GM18909 (cell line): ENCODE measurements around the gene KIRREL3.

Source experiments
- ATAC-seq: cut with Tn5 transposase; IDR thresholded peaks from one replicate; pipeline ENCODE4 v1.9.1; 2021; ENCODE audit warnings: mild to moderate bottlenecking; ENCODE audit not compliant: unreplicated experiment, poor library complexity

Gene KIRREL3

DNA sequence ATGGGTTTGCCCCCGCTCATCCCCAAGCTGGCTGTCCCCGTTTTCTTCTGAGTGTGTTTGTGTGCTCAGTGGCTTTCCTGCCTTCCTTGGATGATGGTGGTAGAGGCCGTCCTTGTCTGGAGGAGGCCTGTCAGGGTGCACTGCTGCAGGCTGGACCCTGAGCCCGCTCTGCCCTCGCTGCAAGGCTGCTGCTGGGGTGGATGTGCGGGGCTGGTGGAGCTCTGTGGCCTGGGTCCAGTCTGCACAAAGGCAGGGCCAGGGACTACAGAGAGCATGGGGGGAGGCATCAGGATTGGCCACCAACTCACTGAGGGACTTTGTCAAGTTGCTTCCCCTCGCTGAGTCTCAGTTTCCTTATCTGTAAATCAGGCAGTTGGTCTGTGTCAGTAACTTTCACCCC lies 275.0 kb downstream of the KIRREL3 start:
- ATAC-seq, result no peak

DNA sequence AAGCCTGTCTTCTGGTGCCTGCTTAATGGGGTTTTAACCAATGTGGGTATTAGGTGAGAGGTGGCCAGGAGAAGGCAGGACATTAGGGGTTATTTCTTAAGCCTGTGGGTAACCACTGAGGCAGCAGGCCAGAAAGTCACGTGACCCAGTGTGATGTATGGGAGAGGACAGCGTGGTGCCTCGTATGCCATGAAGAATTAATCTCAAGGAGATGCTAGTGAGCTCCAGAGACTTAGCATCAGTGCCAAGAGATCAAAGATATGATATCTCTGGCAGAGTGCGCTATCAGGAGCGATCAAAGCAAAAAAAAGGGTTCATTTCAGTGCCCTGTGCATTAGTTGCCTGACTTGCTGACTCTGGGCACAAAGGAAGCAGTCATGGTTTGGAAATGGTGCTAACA lies 275.5 kb downstream of the KIRREL3 start:
- no peak for ATAC-seq

DNA sequence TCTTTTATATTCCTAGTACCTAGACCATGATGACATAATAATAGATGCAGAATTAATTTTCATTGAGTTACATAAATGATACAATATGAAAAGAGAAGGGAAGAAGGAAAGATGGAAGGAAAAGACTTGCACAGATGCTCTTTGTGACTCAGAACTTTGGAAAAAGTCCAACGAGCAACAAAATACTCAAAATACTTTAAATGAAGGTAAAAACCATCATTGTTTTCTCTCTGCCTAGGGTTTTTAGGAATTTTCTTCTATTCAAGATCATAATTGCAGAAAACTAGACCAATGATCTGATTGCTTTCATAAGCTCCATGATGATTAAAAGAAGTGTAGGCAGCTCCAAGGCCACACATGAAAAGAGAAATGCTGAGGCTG lies 276.9 kb downstream of the KIRREL3 start:
- no peak for ATAC-seq

DNA sequence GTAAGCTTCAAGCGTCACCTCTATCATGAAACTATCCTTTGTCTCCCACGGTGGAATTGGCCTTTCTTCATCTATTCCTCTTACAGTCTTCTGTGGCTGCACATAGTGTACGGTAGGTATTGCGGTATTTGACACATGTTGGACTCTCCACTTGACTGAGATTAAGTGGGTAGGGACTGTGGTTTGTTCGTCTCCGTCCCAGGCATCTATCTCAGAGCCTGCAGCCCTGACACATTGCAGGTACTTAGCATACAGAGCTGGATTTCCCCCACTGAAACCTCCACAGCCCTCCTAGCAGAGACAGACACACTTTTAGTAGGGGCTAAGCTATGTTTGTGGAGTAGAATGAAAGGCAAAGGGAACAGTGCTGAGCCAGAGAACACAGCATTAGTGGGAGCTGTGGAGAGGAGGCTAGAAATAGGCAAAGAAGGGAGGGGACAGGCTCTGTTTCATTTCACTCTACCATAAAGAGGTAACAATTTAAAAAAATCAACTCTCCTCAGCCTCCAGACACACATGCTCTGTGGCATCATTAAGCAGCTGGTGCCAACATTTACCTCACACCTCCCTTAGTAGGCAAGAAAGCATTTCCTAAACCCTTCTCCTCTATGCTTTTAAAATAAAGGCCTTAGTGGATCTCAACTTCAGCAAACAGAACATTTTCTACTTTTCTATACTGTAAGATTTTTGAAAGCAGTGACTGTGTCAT lies 277.5 kb downstream of the KIRREL3 start:
- ATAC-seq, result no peak

DNA sequence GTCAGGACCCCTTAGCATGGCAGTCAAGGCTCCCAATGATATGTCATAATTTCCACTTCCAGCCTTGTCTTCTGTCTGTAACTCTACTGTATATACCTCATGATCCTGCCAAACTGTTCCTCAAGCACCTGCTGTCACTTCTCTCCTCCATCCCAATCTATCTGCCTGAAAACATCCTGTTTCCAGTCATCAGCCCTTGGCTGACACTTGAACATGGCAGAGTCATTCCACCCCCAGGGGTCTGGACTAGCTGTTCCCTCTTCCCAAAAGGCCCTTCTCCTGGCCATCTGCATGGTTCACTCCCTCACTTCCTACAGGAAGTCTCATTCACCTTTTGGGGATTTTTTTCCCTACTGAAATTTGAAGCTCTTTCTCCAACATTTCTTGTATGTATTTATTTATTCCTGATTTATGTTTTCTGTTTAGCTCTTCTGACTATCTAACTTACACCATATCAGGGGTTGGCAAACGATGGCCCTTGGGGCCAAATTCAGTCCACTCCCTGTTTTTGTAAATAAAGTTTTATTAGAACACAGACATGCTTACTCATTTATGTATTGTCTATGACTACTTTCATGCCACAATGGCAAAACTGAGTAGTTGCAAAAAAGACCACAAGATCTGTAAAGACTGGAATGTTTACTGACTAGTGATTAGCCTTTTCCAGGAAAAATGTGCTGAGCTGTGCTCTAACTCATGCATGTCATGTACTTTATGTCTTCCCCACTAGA lies 278.4 kb downstream of the KIRREL3 start:
- ATAC-seq, result no peak

DNA sequence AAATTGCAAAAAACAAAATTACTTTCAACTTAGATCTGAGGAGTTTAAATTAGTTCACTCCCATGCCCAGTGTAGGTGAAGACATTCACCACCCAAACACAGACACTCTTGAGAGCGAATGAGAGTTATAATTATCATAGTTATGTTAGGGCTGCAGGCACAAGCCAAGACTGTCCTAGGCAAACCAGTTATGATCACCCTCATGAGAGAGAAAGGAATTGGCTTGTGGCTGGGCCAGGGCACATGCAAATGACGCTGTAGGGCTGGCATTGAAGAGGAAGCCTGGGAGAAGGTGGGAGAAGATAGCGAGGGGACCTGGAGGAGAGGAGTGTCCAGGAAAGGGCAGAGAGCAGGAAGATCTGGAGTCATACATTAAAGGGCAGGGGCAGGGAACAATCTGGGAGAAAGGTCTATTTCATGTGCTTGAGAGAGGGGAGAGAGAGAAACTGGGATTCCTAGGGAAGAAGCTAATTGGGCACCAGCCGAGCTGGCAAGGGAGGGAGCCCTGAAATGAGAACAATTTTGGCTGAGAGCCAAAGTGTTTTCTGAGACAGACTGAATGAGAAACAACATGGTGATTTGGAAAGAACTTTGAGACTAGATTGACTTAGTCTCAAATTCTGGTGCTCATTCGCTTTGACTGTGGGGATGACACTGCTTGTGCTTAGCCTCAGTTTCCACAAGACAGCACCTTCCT lies 279.9 kb downstream of the KIRREL3 start:
- ATAC-seq, result no peak

DNA sequence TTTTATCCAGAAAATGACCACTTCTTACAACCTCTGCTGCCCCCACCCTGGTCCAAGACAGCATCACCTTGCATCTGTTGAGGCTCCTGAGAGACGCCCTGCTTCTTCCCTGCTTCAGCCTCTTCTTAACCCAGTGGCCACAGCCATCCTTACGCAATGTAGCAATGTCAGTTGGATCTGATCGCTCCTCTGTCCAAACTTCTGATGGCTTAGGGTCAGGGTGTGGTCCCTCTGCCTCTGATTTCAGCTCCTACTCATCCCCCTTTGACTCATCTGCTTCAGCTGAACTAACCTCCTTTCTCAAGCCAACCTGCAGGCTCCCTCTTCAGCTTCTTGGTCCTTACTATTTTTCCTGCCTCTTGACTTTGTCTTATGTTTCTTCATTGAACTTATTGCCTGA lies 280.8 kb downstream of the KIRREL3 start:
- ATAC-seq, result no peak

DNA sequence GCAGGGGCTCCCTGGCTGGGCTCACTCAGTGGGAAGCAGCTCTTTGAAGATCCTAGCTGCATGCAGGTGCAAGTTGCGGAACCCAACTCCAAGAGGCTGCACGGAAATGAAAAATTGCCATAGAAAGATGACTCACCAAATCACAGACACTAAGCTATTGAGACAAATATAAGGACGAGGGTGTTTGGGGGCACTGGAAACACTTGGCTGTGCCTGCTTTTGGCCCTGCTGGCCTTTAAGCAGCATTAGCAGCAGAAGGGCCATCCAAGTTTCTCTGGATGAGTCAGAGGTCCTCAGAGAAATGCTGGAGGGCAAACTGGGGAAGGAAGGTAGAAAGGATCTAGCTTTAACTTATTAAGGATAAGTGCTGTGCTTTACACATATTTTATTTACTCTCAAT lies 282.3 kb downstream of the KIRREL3 start:
- no peak for ATAC-seq

DNA sequence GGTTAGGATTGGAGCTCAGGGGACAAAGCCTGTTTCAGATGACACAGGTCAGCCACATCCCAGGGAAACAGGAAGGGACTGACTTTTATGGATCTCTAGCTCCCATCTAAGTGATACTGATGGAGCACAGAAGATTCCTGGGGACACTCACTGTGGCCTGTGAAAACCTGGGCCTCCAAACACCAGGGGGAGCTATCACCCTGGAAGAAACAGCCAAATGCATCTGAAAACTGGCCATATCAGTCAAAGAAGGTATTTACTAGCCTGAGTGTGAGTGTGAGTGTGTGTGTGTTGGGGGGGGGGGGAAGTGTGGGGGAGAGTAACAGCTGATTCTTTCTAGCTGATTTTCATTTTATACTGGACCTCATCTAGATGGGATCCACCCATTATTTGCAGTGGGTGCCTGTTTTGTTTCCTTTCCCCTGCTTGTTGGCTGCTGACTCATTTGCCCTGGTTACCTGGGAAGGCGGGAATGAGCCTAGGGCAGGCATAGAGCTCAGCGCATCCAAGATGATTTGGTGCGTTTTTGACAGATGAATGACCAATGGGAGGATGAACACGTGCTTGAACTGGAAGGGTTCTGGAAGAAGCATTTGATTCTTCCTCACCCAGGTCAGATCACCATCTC lies 284.0 kb downstream of the KIRREL3 start:
- ATAC-seq, result no peak

DNA sequence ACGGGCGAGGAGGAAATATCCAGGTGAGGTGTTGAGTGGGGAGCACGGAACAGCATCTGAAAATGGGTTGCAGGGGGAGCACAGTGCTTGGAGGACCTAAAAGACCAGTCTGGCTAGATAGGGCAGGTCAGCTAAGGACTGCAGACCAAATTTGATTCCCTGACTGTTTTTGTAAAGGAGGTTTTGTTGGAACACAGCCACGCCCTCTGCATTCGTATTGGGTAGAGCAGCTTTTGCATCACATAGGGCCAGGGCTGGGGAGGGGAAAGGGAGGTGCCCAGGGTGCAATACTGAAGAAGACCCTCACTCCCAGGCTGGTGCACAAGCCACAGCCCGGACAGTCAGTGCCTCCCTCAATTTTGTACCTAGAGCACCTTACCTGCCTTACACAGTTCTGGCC lies 286.8 kb downstream of the KIRREL3 start:
- ATAC-seq, result no peak

DNA sequence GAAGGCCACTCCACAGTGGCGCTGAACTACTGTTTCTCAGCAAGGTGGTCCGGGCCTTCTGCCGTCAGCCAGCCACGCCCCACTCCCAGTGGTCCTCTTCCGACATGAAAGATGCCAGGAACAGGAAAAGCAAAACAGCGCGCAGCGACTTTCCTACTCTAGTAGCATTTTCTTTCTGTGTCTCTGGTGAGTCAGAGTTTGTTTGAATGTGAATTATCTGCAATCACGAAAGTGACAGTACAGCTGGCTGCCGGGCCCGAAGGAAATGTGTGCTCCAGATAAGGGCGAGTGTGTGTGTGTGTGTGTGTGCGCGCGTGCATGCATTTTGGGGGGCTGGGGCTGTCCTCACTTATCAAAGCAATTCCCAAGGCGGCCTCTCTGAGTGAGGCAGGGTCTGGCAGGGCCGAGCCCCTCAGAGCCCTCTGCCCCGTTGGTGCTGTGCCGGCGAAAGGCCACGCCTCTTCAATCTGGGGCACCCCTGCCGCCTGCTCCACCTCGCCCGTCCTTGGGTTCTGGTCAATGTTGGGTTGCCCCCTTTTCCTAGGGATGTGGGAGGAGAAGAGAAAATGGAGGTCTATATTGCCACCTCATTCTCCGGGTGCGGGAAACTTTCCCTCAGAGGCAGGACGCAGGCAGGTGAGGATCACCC lies 288.5 kb downstream of the KIRREL3 start:
- no peak for ATAC-seq

DNA sequence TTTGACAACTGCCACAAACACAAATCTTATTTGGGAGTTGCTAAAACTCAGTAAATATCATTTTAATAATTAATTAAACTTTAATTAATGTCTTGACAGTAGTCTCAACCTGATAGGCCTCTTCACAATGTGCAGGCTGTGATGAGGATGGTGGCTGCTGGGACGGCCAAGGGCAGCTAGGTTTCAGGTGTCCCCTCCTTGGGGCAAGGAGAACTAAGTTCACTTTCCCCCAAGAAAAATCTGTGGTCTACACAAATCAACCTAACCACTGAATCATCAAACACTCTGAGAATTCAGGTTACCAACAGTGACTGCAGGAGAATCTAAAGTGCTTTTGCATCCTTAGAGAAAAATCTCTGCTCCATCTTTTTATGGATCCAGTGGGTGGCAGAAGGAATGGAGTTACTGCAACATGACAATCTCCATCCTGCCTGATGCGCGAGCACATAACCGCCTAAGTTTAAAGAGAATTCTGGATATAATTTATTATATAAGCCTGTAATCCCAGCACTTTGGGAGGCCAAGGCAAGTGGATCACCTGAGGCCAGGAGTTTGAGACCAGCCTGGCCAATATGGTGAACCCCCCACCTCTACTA lies 289.7 kb downstream of the KIRREL3 start:
- ATAC-seq, result no peak

DNA sequence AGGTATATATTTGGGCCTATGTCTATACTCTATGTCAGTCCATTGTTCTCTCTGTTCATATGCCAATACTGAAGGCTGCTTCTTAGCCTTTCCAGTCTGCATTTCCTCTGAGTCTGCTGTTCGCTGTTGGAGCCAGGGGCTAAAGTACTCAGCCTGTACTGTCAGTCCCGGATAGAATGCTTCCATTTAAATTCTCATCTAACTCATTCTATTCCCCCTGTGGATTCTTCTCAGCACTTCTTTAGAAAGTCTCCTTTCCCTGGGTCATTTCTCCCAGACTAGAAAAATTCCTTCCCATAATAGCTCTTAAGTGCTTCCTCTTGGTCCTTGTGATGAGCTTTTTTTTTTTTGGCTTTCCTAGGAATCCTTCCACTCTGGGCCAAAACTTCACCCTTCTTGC lies 293.1 kb downstream of the KIRREL3 start:
- no peak for ATAC-seq

DNA sequence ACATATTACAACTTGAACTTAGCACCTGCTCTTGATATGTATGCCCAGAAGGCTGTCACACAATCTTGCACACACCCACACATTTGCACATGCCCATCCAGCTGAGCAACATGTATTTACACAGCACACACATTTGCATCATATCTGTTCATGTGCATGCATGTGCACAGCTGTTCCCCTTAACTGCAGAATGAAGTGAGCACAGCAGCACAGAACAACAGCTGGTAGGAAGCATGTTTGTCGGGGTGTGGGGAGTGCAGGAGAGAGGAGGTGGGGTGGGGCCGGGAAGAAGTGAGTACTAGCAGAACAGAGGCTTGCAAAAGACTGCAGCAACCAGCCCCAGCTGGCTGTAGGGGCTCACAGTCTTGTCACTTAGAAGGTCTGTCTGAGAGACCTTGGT lies 296.5 kb downstream of the KIRREL3 start:
- no peak for ATAC-seq

DNA sequence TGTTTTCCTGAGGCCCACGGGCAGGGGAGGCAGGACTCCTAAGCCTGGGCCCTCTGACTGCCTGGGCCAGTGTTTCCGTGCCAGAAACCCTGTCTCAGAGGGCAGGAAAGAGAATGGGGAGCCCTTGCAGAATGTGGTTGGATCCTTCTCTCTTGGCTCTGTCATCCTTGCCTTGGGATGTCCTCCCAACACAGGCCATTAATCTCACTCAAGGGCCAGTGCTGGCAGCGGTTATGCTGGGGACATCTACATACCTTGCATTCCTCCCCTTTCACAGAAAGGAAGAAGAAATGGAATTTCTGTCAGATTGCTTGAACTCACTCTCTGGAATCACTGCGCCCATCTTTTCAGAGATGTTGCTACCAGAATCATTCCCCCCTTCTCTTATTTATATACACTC lies 296.9 kb downstream of the KIRREL3 start:
- no peak for ATAC-seq

DNA sequence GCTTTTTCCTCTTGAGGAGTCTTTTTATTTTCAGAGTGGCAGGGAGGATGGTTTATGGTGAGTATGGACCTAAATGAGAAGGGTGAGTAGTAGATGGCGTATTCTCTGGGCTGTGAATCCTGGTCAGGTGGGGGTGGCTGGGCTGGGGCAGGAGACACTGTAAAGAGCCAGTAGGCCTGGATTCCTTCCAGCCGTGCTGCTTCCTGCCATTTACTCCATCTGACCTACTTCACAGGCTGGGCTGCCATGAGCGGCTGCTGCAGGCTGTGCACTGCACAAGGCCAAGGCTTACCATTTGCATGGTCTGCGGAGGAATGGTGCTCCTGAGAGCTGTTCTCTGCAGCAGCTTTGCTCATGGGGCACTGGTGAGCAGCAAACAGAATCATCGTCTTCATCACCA lies 297.6 kb downstream of the KIRREL3 start:
- ATAC-seq, result no peak

DNA sequence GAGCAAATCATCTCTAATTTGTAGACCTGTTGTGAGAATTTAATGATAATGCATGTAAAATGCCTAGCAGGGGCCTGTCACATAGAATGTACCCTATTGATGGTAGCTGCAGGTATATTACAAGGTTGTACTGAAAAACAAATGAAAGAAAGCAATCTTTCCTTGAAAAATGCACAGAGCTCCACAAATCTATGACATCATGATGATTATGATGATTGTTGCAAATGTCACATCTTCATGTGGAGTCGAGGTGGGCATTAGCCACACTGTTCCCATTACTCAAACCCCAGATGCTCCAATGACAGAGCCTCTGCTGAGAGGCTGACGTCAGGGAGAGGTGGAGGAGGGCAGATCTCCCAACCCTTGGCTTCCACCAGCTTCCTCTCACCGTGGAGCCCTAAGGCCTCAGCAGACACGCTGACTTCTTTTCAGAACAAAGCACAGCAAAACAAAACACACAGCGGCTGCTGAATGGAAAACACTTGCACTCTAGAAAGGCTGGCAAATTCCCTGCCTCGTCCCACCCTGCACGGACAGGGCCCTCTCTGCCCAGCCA lies 298.3 kb downstream of the KIRREL3 start:
- ATAC-seq, result no peak

DNA sequence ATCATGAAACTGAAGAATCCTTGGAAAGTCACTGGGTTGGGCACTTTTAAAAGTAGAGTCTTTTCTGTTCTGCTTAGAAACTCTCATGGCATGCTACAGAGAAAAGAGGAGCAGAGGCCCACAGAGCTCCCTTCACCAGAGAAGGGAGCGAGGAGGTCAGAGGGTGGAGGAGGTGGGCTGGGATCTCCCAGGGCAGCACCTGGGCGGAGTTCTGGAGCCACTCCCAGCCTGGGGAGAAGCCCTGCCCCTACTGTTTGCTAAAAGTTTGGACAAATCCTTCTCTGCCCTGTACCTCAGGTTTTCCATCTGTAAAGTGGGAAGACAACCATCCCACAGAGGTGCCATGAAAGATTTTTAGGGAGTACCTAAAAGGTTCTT lies 299.1 kb downstream of the KIRREL3 start:
- no peak for ATAC-seq

DNA sequence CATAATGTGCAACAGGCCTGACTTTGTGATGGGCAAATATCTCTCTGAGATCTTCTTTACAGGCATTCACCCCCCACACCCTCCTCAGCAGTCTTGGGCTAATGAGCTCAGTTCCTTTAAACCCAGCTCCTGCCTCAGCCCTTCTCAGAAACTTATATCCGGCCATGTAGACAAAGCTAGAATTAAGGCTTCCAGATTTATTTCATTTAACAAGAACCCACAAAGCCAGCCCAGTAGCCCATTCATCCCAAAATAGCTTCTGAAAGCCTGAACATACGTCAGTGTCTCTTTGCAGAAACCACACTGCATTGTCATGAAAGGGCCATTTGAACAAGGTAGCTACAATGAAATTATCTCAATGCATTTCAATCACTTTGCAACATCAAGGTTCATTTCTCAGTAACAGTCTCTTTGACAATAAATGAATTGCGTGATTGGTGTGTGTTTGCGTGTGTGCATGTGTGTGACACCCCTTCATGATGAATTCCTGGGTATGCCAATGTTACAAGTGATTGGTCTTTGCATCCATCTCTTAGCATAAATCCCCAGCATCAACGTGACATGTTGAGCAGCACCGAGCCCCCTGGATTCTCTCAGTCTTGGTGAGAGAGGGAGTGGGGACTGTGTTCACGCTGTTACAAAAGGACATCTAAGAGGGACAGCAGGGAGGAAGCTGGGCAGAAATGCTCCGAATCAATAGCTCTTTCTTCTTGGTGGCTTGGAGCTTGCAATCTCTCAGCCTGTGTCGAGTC lies 299.6 kb downstream of the KIRREL3 start:
- ATAC-seq, result peak; percentile 62
